Measurements from ENCODE around the gene NAXD. TPM values are rescaled to one million over a fixed set of nuclear protein-coding genes. Genes with fewer than 3 reads are reported as not detected.

Gene NAXD
- total and polyA plus RNA-seq, 2 experiments from 2014 or later = 16.9 to 18.5 TPM

- TF ChIP-seq REST (IDR thresholded peaks at IDR 0.05; ENCODE audit: unreplicated experiment) (no peak), ZNF114 (CRISPR knock-in tag; IDR thresholded peaks at IDR 0.05) (no peak), ETS1 (IDR thresholded peaks at IDR 0.05) (no peak), JUNB (IDR thresholded peaks at IDR 0.05; ENCODE audit: unreplicated experiment) (no peak), EZH2phosphoT487 (IDR thresholded peaks at IDR 0.05; ENCODE audit: unreplicated experiment) (no peak)
Measured at GRCh38 chr13:110625771-110626321, 10.5 kb downstream of the NAXD start (continued).

GRCh38 chr13:110626521-110626920, 11.2 kb downstream of the NAXD start:
- peaks cover 9% of the 10 kb centered on the region; the same call in 2 of the 3 replicates for H3K4me1 Mint-ChIP-seq
- Histone ChIP-seq H3K27me3 (ENCODE audit: insufficient read depth) (no peaks in the 10 kb centered on the region), H2AFZ (no peak overlapping the region), H3K36me3 (ENCODE audit: insufficient read depth) (no peaks in the 10 kb centered on the region), H3K27ac (ENCODE audit: low read depth) (no peak overlapping the region), H4K20me1 (replicated peaks; ENCODE audit: insufficient read depth) (peaks cover 38% of the 10 kb centered on the region), H3F3A (replicated peaks; ENCODE audit: low read depth) (no peaks in the 10 kb centered on the region), H3K79me2 (replicated peaks; ENCODE audit: insufficient read depth) (peaks cover 96% of the 10 kb centered on the region), H3K4me3 (no peak overlapping the region), H3K9me2 (ENCODE audit: insufficient read depth) (no peaks in the 10 kb centered on the region), H3K4me2 (no peak overlapping the region), H3K4me1 (ENCODE audit: insufficient read depth) (no peaks in the 10 kb centered on the region)
- peaks cover 47% of the 10 kb centered on the region for H3K36me3 Mint-ChIP-seq (ENCODE audit: low read depth)
- H3K27ac Mint-ChIP-seq = no peak overlapping the region
- H3K27me3 Mint-ChIP-seq (ENCODE audit: insufficient read depth, low read depth, poor library complexity) = peaks cover 5% of the 10 kb centered on the region
- H3K4me3 Mint-ChIP-seq = no peak overlapping the region
- no peaks in the 10 kb centered on the region for H3K9me3 Mint-ChIP-seq
- no peak for DNase-seq (ENCODE audit: low spot score)
- ATAC-seq = no peak
- TF ChIP-seq CTCF (conservative IDR thresholded peaks at IDR 0.05; ENCODE audit: low read depth in 2 of 2) (no peak), POLR2AphosphoS5 (IDR thresholded peaks at IDR 0.05; ENCODE audit: low read depth) (no peak), JUNB (IDR thresholded peaks at IDR 0.05; ENCODE audit: unreplicated experiment) (no peak), STAT1 (IDR thresholded peaks at IDR 0.05; ENCODE audit: unreplicated experiment) (no peak), ZNF331 (CRISPR knock-in tag; IDR thresholded peaks at IDR 0.05; ENCODE audit: low read depth) (no peak), REST (IDR thresholded peaks at IDR 0.05; ENCODE audit: unreplicated experiment) (no peak), CREB1 (CRISPR knock-in tag; IDR thresholded peaks at IDR 0.05; ENCODE audit: low read depth) (no peak), EZH2 (IDR thresholded peaks at IDR 0.05; ENCODE audit: low read depth, unreplicated experiment) (no peak)

All from GM23338 (cell line).